ENCODE measurements around the gene PHAF1. TPM values are rescaled to one million over a fixed set of nuclear protein-coding genes. Genes with fewer than 3 reads are reported as not detected.

PHAF1 gene
- total RNA-seq, 1 experiment from 2014 or later = 19.2 TPM

DNA sequence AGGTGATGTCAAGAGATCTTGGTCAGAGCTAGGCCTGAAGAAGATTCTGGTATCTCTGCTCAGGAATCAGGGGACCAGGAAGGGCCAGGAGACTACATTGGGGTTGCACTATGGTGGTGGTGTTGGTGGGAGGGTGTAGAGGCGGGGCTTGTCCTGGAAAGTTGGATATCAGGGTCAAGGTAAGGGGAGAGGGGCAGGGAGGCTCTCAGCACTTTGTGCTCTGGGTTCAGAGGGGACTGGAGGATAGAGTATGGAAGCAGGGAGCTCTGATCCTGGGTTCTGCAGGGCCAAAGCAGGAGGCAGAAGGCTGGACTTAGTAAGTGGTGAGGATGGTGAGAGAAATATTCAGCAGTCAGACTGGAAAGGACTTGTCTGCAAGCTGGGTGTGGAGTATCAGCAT is 63.6 kb downstream of the PHAF1 start:
- Histone ChIP-seq H3K9me3 (ENCODE audit: control insufficient read depth in 1 of 2, insufficient read depth in 1 of 2, low read depth in 1 of 2, low read length in 2 of 2) (no peaks in the 10 kb centered on the region), H3K79me2 (ENCODE audit: insufficient read depth, low read length) (peaks cover 8% of the 10 kb centered on the region; the same call in 1 of the 2 replicates), H3K9ac (ENCODE audit: low read length) (peak overlapping the region; percentile 84), H3K9me2 (ENCODE audit: insufficient read depth) (no peaks in the 10 kb centered on the region), H3K27ac (ENCODE audit: low read depth, low read length) (peak overlapping the region; percentile 97), H3K4me1 (ENCODE audit: control insufficient read depth in 1 of 2, insufficient read depth in 2 of 2, low read length in 2 of 2) (peaks cover 53 to 86% of the 10 kb centered on the region in 2 experiments), H3K36me3 (ENCODE audit: control insufficient read depth in 1 of 2, insufficient read depth in 2 of 2, low read length in 2 of 2) (0 out of 4 replicates have a peak, but pooled peaks cover 0 to 6% of the 10 kb centered on the region in 2 experiments), H3K4me2 (ENCODE audit: low read length) (peak overlapping the region; percentile 75), H3K27me3 (ENCODE audit: insufficient read depth, low read length) (no peaks in the 10 kb centered on the region), H4K20me1 (ENCODE audit: insufficient read depth) (no peaks in the 10 kb centered on the region), H2AFZ (ENCODE audit: low read depth, low read length, poor library complexity, severe bottlenecking) (no peak overlapping the region), H3K4me3 (replicated peaks in 1 of 2; ENCODE audit: low read depth in 1 of 2, low read length in 2 of 2) (peak overlapping the region; percentile 67 to 70)
- ChIA-PET RAD21 (ENCODE audit: low non-redundant PET in 1 of 2, low total read pairs in 2 of 2, uncharacterized antibody in 2 of 2, unreplicated experiment in 2 of 2) (interaction anchor here in 1 of 2 experiments (1.2 kb wide), 1 partner anchor 155 kb away, joined by 3 read pairs; no protein-coding TSS in a partner anchor), POLR2A (interaction anchor here (1.1 to 2.0 kb wide), 3 partner anchors 10 to 18 kb away, joined by 3 to 11 read pairs (median 4); partner anchors contain the start of gene MATCAP1), CTCF (interaction anchor here (0.7 to 2.2 kb wide), 4 partner anchors 13 to 155 kb away, joined by 3 to 9 read pairs (median 6); no protein-coding TSS in a partner anchor)
- TF ChIP-seq SIN3A (IDR thresholded peaks at IDR 0.05; ENCODE audit: low read depth) = no peak
- TF ChIP-seq POLR2A (IDR thresholded peaks at IDR 0.05; ENCODE audit: borderline replicate concordance, extremely low read depth, insufficient read depth, insufficient read length) = no peak
- no peak for TF ChIP-seq ZNF274 (IDR thresholded peaks at IDR 0.05; ENCODE audit: low read depth, low read length)
- TF ChIP-seq EZH2 (IDR thresholded peaks at IDR 0.05) = no peak
- TF ChIP-seq, protein P1, sequence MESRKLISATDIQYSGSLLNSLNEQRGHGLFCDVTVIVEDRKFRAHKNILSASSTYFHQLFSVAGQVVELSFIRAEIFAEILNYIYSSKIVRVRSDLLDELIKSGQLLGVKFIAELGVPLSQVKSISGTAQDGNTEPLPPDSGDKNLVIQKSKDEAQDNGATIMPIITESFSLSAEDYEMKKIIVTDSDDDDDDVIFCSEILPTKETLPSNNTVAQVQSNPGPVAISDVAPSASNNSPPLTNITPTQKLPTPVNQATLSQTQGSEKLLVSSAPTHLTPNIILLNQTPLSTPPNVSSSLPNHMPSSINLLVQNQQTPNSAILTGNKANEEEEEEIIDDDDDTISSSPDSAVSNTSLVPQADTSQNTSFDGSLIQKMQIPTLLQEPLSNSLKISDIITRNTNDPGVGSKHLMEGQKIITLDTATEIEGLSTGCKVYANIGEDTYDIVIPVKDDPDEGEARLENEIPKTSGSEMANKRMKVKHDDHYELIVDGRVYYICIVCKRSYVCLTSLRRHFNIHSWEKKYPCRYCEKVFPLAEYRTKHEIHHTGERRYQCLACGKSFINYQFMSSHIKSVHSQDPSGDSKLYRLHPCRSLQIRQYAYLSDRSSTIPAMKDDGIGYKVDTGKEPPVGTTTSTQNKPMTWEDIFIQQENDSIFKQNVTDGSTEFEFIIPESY (IDR thresholded peaks at IDR 0.05; ENCODE audit: extremely low read depth, insufficient replicate concordance, low read length) = no peak
- TF ChIP-seq SP1 (IDR thresholded peaks at IDR 0.05; ENCODE audit: low read depth) = no peak
- TF ChIP-seq, protein P2, sequence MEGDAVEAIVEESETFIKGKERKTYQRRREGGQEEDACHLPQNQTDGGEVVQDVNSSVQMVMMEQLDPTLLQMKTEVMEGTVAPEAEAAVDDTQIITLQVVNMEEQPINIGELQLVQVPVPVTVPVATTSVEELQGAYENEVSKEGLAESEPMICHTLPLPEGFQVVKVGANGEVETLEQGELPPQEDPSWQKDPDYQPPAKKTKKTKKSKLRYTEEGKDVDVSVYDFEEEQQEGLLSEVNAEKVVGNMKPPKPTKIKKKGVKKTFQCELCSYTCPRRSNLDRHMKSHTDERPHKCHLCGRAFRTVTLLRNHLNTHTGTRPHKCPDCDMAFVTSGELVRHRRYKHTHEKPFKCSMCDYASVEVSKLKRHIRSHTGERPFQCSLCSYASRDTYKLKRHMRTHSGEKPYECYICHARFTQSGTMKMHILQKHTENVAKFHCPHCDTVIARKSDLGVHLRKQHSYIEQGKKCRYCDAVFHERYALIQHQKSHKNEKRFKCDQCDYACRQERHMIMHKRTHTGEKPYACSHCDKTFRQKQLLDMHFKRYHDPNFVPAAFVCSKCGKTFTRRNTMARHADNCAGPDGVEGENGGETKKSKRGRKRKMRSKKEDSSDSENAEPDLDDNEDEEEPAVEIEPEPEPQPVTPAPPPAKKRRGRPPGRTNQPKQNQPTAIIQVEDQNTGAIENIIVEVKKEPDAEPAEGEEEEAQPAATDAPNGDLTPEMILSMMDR (IDR thresholded peaks at IDR 0.05 in 2 of 3, conservative IDR thresholded peaks at IDR 0.05 in 1 of 3; ENCODE audit: borderline replicate concordance in 1 of 3, insufficient read depth in 1 of 3, low read depth in 2 of 3, low read length in 2 of 3) = no peak
- TF ChIP-seq FOSL1 (IDR thresholded peaks at IDR 0.05; ENCODE audit: low read depth) = no peak
- TF ChIP-seq, protein P3, sequence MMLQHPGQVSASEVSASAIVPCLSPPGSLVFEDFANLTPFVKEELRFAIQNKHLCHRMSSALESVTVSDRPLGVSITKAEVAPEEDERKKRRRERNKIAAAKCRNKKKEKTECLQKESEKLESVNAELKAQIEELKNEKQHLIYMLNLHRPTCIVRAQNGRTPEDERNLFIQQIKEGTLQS (IDR thresholded peaks at IDR 0.05) = no peak
- no peak for TF ChIP-seq TCF7L2 (IDR thresholded peaks at IDR 0.05; ENCODE audit: borderline replicate concordance, extremely low read depth, insufficient read depth, insufficient read length)
- TF ChIP-seq SRF (IDR thresholded peaks at IDR 0.05; ENCODE audit: low read depth) = no peak
- TF ChIP-seq JUND (IDR thresholded peaks at IDR 0.05) = no peak
- TF ChIP-seq ELF1 (IDR thresholded peaks at IDR 0.05; ENCODE audit: borderline replicate concordance, low read depth) = no peak
- DNase-seq (ENCODE audit: low read depth, low spot score) (no peak), ATAC-seq (no peak)
- no TSS peak for BruUV-seq (replicated peaks)
- intact Hi-C loops (cut with micrococcal nuclease) = loop anchor here (1.0 kb wide), 1 partner anchor 158 kb away; no protein-coding TSS in a partner anchor
